HEK293 (cell line): Measurements from ENCODE around the gene RANGAP1.

Experiments used
- GLIS1 ChIP-seq: fragments of 450-650 bp; formaldehyde crosslinking; IDR thresholded peaks from 2 replicates; pipeline ENCODE4 v1.5.1; 2016; ENCODE audit warnings: missing biosample characterization, missing genetic modification characterization
- IKZF3 ChIP-seq: fragments of 450-650 bp; IDR thresholded peaks from 2 replicates; pipeline ENCODE4 v1.5.0; 2018; ENCODE audit warnings: missing biosample characterization, mild to moderate bottlenecking, missing genetic modification characterization, moderate library complexity
- SCRT1 ChIP-seq: fragments of 450-650 bp; formaldehyde crosslinking; IDR thresholded peaks from 2 replicates; pipeline ENCODE4 v1.5.1; 2016; ENCODE audit warnings: missing biosample characterization, missing genetic modification characterization, borderline replicate concordance
- SP3 ChIP-seq: fragments of 450-650 bp; formaldehyde crosslinking; IDR thresholded peaks from 2 replicates; pipeline ENCODE4 v1.5.1; 2016; ENCODE audit warnings: missing biosample characterization, missing genetic modification characterization
- SP7 ChIP-seq: fragments of 450-650 bp; formaldehyde crosslinking; IDR thresholded peaks from 2 replicates; pipeline ENCODE4 v1.5.1; 2016; ENCODE audit warnings: missing biosample characterization, missing genetic modification characterization
- ZBTB21 ChIP-seq: fragments of 450-650 bp; formaldehyde crosslinking; IDR thresholded peaks from 2 replicates; pipeline ENCODE4 v1.5.1; 2017; ENCODE audit warnings: missing biosample characterization, missing genetic modification characterization
- ZEB2 ChIP-seq: fragments of 450-650 bp; formaldehyde crosslinking; IDR thresholded peaks from 2 replicates; pipeline ENCODE4 v1.5.1; 2016; ENCODE audit warnings: missing biosample characterization, missing genetic modification characterization
- ZNF112 ChIP-seq: fragments of 450-650 bp; formaldehyde crosslinking; IDR thresholded peaks from 2 replicates; pipeline ENCODE4 v1.5.0; 2017; ENCODE audit warnings: missing biosample characterization, missing genetic modification characterization
- ZNF140 ChIP-seq: fragments of 450-650 bp; formaldehyde crosslinking; IDR thresholded peaks from 2 replicates; pipeline ENCODE4 v1.5.1; 2016; ENCODE audit warnings: missing biosample characterization, missing genetic modification characterization
- ZNF391 ChIP-seq: fragments of 450-650 bp; formaldehyde crosslinking; IDR thresholded peaks from 2 replicates; pipeline ENCODE4 v1.5.1; 2016; ENCODE audit warnings: low read depth, missing biosample characterization, missing genetic modification characterization, borderline replicate concordance
- ZNF394 ChIP-seq: fragments of 450-650 bp; formaldehyde crosslinking; IDR thresholded peaks from 2 replicates; pipeline ENCODE4 v1.5.1; 2016; ENCODE audit warnings: missing biosample characterization, missing genetic modification characterization, mild to moderate bottlenecking, moderate library complexity, borderline replicate concordance
- ZNF404 ChIP-seq: fragments of 450-650 bp; formaldehyde crosslinking; IDR thresholded peaks from 2 replicates; pipeline ENCODE4 v1.5.1; 2017; ENCODE audit warnings: missing biosample characterization, missing genetic modification characterization
- ZNF433 ChIP-seq: fragments of 450-650 bp; formaldehyde crosslinking; IDR thresholded peaks from 2 replicates; pipeline ENCODE4 v1.5.1; 2016; ENCODE audit warnings: missing biosample characterization, missing genetic modification characterization, low read depth
- ZNF510 ChIP-seq: fragments of 450-650 bp; formaldehyde crosslinking; IDR thresholded peaks from 2 replicates; pipeline ENCODE4 v1.5.1; 2018; ENCODE audit warnings: mild to moderate bottlenecking, missing genetic modification characterization, missing biosample characterization; ENCODE audit not compliant: insufficient replicate concordance
- ZNF561 ChIP-seq: fragments of 450-650 bp; IDR thresholded peaks from 2 replicates; pipeline ENCODE4 v1.5.1; 2018; ENCODE audit warnings: missing biosample characterization, missing genetic modification characterization, borderline replicate concordance
- ZNF585B ChIP-seq: fragments of 450-650 bp; formaldehyde crosslinking; IDR thresholded peaks from 2 replicates; pipeline ENCODE4 v1.5.1; 2016; ENCODE audit warnings: missing biosample characterization, missing genetic modification characterization
- ZNF623 ChIP-seq: fragments of 450-650 bp; formaldehyde crosslinking; IDR thresholded peaks from 2 replicates; pipeline ENCODE4 v1.5.1; 2016; ENCODE audit warnings: missing biosample characterization, missing genetic modification characterization
- ZNF701 ChIP-seq: fragments of 450-650 bp; formaldehyde crosslinking; IDR thresholded peaks from 2 replicates; pipeline ENCODE4 v1.5.1; 2016; ENCODE audit warnings: missing biosample characterization, missing genetic modification characterization
- ZNF768 ChIP-seq: fragments of 450-650 bp; formaldehyde crosslinking; IDR thresholded peaks from 2 replicates; pipeline ENCODE4 v1.5.1; 2018; ENCODE audit warnings: missing biosample characterization, mild to moderate bottlenecking, missing genetic modification characterization
- ZXDB ChIP-seq: fragments of 450-650 bp; formaldehyde crosslinking; IDR thresholded peaks from 2 replicates; pipeline ENCODE4 v1.5.1; 2016; ENCODE audit warnings: missing biosample characterization, missing genetic modification characterization
- TF ChIP-seq, protein P1 (sequence below): fragments of 450-650 bp; formaldehyde crosslinking; IDR thresholded peaks from 2 replicates; pipeline ENCODE4 v1.5.1; 2016; ENCODE audit warnings: missing biosample characterization, missing genetic modification characterization, borderline replicate concordance
- TF ChIP-seq, protein P2 (sequence below): fragments of 450-650 bp; formaldehyde crosslinking; IDR thresholded peaks from 2 replicates; pipeline ENCODE4 v1.5.1; 2016; ENCODE audit warnings: missing biosample characterization, missing genetic modification characterization
- TF ChIP-seq, protein P3 (sequence below): sonication (generic); formaldehyde crosslinking; IDR thresholded peaks from 2 replicates; pipeline ENCODE4 v1.8.1; 2022; ENCODE audit warnings: mild to moderate bottlenecking, moderate library complexity, missing genetic modification reagents
- TF ChIP-seq, protein P4 (sequence below): fragments of 450-650 bp; formaldehyde crosslinking; IDR thresholded peaks from 2 replicates; pipeline ENCODE4 v1.5.1; 2016; ENCODE audit warnings: missing biosample characterization, missing genetic modification characterization, borderline replicate concordance
- TF ChIP-seq, protein P5 (sequence below): fragments of 450-650 bp; formaldehyde crosslinking; IDR thresholded peaks from 2 replicates; pipeline ENCODE4 v1.5.1; 2016; ENCODE audit warnings: missing biosample characterization, missing genetic modification characterization
- TF ChIP-seq, protein P6 (sequence below): fragments of 450-650 bp; formaldehyde crosslinking; IDR thresholded peaks from 2 replicates; pipeline ENCODE4 v1.5.1; 2017; ENCODE audit warnings: missing biosample characterization, mild to moderate bottlenecking, missing genetic modification characterization, moderate library complexity

The RANGAP1 gene

DNA sequence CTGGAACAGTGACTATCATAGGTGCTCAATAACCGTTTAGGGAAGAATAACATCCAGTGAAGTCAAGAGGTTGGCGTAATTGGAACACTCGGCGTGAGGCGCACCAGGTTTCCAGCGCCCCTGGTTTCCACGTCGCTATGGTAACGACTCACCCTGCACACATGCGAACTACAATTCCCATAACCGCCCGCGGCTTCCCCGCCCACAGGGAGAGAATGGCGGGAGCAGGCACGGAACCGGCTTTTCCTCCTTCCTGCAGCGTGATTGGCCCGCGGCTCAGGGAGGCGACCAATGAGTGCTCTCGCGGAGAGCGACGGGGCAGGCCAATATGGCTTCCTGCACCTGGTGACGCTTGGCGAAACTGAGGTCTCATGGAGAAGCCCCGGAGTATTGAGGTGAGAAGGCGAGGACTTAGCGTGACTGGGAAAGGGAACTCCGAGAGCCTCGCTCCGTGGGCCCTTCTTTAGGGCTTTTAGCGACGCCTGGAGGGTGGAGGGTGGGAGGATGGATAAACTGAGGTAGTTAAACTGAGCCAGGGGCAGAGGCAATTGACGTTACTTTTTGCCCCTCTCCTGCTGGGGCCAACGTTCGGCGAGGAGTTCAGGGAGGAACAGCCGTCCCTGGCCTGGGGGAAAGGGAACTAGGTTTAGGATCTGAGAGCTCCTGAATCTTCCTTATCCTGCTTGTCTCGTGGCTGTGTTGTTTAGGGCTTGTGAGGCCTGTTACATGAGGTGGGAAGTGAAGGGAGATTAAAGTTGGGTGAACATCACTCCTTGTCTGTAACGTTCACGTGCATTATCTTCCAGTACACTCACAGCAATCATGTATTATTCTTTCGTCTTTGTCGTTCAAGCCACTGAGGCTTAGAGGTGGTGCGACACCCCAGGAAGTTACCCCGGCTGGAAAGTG lies 80.7 kb downstream of the RANGAP1 start, which contains the start of gene L3MBTL2 (continued):
- TF ChIP-seq ZNF391 (tag by site-specific recombination) (no peak), IKZF3 (tag by site-specific recombination) (peak; percentile 50; the same call in 1 of the 2 replicates), ZEB2 (tag by site-specific recombination) (peak; percentile 70; the same call in 1 of the 2 replicates), ZNF112 (no peak), ZNF561 (tag by site-specific recombination) (no peak), ZXDB (tag by site-specific recombination) (peak; percentile 89), ZNF585B (tag by site-specific recombination) (no peak), ZNF394 (peak; percentile 50; the same call in 1 of the 2 replicates), SP7 (peak; percentile 73), ZBTB21 (tag by site-specific recombination) (no peak), SP3 (tag by site-specific recombination) (peak; percentile 97), SCRT1 (no peak), ZNF768 (tag by site-specific recombination) (no peak), GLIS1 (tag by site-specific recombination) (peak; percentile 51), ZNF433 (no peak), ZNF701 (tag by site-specific recombination) (no peak), ZNF404 (tag by site-specific recombination) (no peak), ZNF140 (tag by site-specific recombination) (no peak), ZNF623 (tag by site-specific recombination) (no peak), ZNF510 (tag by site-specific recombination) (no peak)
- TF ChIP-seq, protein P1, sequence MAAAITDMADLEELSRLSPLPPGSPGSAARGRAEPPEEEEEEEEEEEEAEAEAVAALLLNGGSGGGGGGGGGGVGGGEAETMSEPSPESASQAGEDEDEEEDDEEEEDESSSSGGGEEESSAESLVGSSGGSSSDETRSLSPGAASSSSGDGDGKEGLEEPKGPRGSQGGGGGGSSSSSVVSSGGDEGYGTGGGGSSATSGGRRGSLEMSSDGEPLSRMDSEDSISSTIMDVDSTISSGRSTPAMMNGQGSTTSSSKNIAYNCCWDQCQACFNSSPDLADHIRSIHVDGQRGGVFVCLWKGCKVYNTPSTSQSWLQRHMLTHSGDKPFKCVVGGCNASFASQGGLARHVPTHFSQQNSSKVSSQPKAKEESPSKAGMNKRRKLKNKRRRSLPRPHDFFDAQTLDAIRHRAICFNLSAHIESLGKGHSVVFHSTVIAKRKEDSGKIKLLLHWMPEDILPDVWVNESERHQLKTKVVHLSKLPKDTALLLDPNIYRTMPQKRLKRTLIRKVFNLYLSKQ (tag by site-specific recombination) = no peak
- TF ChIP-seq, protein P2, sequence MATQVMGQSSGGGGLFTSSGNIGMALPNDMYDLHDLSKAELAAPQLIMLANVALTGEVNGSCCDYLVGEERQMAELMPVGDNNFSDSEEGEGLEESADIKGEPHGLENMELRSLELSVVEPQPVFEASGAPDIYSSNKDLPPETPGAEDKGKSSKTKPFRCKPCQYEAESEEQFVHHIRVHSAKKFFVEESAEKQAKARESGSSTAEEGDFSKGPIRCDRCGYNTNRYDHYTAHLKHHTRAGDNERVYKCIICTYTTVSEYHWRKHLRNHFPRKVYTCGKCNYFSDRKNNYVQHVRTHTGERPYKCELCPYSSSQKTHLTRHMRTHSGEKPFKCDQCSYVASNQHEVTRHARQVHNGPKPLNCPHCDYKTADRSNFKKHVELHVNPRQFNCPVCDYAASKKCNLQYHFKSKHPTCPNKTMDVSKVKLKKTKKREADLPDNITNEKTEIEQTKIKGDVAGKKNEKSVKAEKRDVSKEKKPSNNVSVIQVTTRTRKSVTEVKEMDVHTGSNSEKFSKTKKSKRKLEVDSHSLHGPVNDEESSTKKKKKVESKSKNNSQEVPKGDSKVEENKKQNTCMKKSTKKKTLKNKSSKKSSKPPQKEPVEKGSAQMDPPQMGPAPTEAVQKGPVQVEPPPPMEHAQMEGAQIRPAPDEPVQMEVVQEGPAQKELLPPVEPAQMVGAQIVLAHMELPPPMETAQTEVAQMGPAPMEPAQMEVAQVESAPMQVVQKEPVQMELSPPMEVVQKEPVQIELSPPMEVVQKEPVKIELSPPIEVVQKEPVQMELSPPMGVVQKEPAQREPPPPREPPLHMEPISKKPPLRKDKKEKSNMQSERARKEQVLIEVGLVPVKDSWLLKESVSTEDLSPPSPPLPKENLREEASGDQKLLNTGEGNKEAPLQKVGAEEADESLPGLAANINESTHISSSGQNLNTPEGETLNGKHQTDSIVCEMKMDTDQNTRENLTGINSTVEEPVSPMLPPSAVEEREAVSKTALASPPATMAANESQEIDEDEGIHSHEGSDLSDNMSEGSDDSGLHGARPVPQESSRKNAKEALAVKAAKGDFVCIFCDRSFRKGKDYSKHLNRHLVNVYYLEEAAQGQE (tag by site-specific recombination) = no peak
- TF ChIP-seq, protein P3, sequence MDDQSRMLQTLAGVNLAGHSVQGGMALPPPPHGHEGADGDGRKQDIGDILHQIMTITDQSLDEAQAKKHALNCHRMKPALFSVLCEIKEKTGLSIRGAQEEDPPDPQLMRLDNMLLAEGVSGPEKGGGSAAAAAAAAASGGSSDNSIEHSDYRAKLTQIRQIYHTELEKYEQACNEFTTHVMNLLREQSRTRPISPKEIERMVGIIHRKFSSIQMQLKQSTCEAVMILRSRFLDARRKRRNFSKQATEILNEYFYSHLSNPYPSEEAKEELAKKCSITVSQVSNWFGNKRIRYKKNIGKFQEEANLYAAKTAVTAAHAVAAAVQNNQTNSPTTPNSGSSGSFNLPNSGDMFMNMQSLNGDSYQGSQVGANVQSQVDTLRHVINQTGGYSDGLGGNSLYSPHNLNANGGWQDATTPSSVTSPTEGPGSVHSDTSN (CRISPR knock-in tag) = no peak
- TF ChIP-seq, protein P4, sequence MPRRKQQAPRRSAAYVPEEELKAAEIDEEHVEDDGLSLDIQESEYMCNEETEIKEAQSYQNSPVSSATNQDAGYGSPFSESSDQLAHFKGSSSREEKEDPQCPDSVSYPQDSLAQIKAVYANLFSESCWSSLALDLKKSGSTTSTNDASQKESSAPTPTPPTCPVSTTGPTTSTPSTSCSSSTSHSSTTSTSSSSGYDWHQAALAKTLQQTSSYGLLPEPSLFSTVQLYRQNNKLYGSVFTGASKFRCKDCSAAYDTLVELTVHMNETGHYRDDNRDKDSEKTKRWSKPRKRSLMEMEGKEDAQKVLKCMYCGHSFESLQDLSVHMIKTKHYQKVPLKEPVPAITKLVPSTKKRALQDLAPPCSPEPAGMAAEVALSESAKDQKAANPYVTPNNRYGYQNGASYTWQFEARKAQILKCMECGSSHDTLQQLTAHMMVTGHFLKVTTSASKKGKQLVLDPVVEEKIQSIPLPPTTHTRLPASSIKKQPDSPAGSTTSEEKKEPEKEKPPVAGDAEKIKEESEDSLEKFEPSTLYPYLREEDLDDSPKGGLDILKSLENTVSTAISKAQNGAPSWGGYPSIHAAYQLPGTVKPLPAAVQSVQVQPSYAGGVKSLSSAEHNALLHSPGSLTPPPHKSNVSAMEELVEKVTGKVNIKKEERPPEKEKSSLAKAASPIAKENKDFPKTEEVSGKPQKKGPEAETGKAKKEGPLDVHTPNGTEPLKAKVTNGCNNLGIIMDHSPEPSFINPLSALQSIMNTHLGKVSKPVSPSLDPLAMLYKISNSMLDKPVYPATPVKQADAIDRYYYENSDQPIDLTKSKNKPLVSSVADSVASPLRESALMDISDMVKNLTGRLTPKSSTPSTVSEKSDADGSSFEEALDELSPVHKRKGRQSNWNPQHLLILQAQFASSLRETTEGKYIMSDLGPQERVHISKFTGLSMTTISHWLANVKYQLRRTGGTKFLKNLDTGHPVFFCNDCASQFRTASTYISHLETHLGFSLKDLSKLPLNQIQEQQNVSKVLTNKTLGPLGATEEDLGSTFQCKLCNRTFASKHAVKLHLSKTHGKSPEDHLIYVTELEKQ (tag by site-specific recombination) = no peak
- TF ChIP-seq, protein P5, sequence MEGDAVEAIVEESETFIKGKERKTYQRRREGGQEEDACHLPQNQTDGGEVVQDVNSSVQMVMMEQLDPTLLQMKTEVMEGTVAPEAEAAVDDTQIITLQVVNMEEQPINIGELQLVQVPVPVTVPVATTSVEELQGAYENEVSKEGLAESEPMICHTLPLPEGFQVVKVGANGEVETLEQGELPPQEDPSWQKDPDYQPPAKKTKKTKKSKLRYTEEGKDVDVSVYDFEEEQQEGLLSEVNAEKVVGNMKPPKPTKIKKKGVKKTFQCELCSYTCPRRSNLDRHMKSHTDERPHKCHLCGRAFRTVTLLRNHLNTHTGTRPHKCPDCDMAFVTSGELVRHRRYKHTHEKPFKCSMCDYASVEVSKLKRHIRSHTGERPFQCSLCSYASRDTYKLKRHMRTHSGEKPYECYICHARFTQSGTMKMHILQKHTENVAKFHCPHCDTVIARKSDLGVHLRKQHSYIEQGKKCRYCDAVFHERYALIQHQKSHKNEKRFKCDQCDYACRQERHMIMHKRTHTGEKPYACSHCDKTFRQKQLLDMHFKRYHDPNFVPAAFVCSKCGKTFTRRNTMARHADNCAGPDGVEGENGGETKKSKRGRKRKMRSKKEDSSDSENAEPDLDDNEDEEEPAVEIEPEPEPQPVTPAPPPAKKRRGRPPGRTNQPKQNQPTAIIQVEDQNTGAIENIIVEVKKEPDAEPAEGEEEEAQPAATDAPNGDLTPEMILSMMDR (tag by site-specific recombination) = no peak
- TF ChIP-seq, protein P6, sequence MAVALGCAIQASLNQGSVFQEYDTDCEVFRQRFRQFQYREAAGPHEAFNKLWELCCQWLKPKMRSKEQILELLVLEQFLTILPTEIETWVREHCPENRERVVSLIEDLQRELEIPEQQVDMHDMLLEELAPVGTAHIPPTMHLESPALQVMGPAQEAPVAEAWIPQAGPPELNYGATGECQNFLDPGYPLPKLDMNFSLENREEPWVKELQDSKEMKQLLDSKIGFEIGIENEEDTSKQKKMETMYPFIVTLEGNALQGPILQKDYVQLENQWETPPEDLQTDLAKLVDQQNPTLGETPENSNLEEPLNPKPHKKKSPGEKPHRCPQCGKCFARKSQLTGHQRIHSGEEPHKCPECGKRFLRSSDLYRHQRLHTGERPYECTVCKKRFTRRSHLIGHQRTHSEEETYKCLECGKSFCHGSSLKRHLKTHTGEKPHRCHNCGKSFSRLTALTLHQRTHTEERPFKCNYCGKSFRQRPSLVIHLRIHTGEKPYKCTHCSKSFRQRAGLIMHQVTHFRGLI (tag by site-specific recombination) = no peak
